CD4-positive, CD25-positive, alpha-beta regulatory T cell (primary cell): ENCODE data around the gene LRMDA. TPM values are rescaled to one million over a fixed set of nuclear protein-coding genes. Genes with fewer than 3 reads are reported as not detected.
"Not testable (repeated sequence)": the region's sequence is repeated elsewhere in the genome, so short reads cannot be mapped to it uniquely, and the experiment has no call there.

Source experiments
- ATAC-seq, 2 donors: fragments of 150-1000 bp; cut with Tn5 transposase; one replicate each; pipeline ENCODE4 v1.10.0; 2021; ENCODE audit warnings: low read depth in 2 of 2, moderate number of reproducible peaks in 2 of 2, moderate library complexity in 1 of 2
- DNase-seq, 3 donors: peaks; one replicate each; pipeline versions ENCODE4 v3.0.0 to v3.0.0-alpha.2; 2012 to 2022; ENCODE audit warnings: mixed read lengths in 1 of 3
- H3K27ac ChIP-seq: one replicate; pipeline ENCODE4 v1.7.0; 2013; ENCODE audit warnings: mild to moderate bottlenecking, low read length; ENCODE audit not compliant: insufficient read depth, poor library complexity, severe bottlenecking
- H3K27me3 ChIP-seq: one replicate; pipeline ENCODE4 v1.7.0; 2013; ENCODE audit warnings: low read length; ENCODE audit not compliant: control insufficient read depth, insufficient read depth
- H3K36me3 ChIP-seq: one replicate; pipeline ENCODE4 v1.7.0; 2013; ENCODE audit warnings: mild to moderate bottlenecking, low read length, moderate library complexity; ENCODE audit not compliant: control insufficient read depth, insufficient read depth
- H3K4me1 ChIP-seq: 2 replicates; pipeline ENCODE4 v1.7.0; 2013; ENCODE audit warnings: mild to moderate bottlenecking, low read length; ENCODE audit not compliant: insufficient read depth, control insufficient read depth, poor library complexity, severe bottlenecking
- H3K4me3 ChIP-seq: one replicate; pipeline ENCODE4 v1.7.0; 2013; ENCODE audit warnings: low read depth, mild to moderate bottlenecking, low read length, moderate library complexity
- H3K9me3 ChIP-seq, 2 experiments: 1 replicate in 1 of 2; 2 replicates in 1 of 2; pipeline ENCODE4 v1.7.0; 2013; ENCODE audit warnings: low read length in 2 of 2, mild to moderate bottlenecking in 1 of 2, moderate library complexity in 1 of 2; ENCODE audit not compliant: control insufficient read depth in 2 of 2
- H3K27ac Mint-ChIP-seq, 3 donors: one replicate each; pipeline ENCODE4 v1.8.0; 2020 to 2022; ENCODE audit warnings: mild to moderate bottlenecking in 3 of 3, mixed read lengths in 3 of 3, moderate library complexity in 2 of 3
- H3K27me3 Mint-ChIP-seq: one replicate; pipeline ENCODE4 v1.8.0; 2022; ENCODE audit warnings: mild to moderate bottlenecking, mixed read lengths
- H3K36me3 Mint-ChIP-seq: one replicate; pipeline ENCODE4 v1.8.0; 2020; ENCODE audit warnings: mixed read lengths
- H3K4me1 Mint-ChIP-seq, 4 donors: one replicate each; pipeline ENCODE4 v1.8.0; 2020 to 2022; ENCODE audit warnings: mixed read lengths in 4 of 4, mild to moderate bottlenecking in 1 of 4
- H3K4me3 Mint-ChIP-seq, 4 donors: one replicate each; pipeline ENCODE4 v1.8.0; 2020 to 2022; ENCODE audit warnings: mild to moderate bottlenecking in 4 of 4, mixed read lengths in 4 of 4, moderate library complexity in 3 of 4
- H3K9me3 Mint-ChIP-seq, 7 donors: one replicate each; pipeline ENCODE4 v1.8.0; 2020 to 2022; ENCODE audit warnings: mixed read lengths in 7 of 7, mild to moderate bottlenecking in 3 of 7, moderate library complexity in 2 of 7
- polyA plus RNA-seq, 4 donors: library from polyadenylated mRNA; unstranded; fragments of 300-500 nt; fragmentation: Illumina TruSeq; gene quantifications; one replicate each; pipeline ENCODE4 v1.2.3, GENCODE V29; 2021
- total RNA-seq: library from RNA; stranded (reverse); gene quantifications from one replicate; pipeline ENCODE4 v1.2.3, GENCODE V29; 2022

Gene LRMDA
- total and polyA plus RNA-seq, 5 donors from 2014 or later, result 0.10 TPM; not detected in 4

DNA sequence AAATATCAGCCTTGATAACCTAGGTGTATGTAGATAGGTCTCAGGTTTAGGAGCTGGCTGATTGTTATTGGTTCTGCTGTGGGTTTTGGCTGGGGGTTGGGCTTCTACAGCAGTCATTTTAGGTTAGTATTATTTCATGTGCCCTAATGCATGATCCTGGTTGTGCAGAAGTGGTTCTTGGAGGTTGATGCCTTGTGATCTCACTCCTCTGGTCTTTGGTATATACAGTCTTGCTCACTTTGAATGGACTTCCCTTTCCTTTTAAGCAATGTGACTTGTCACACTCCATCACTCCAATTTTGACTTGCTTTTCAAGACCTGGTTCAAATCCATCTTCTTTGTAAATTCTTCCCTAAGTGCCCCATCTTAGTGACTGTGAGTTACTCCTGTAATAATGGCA, 188.9 kb downstream of the LRMDA start:
- peaks cover 0 to 4% (median 0%) of the 10 kb centered on the region in 7 donors for H3K9me3 Mint-ChIP-seq
- no peaks in the 10 kb centered on the region for H3K36me3 ChIP-seq
- no peak for ATAC-seq

DNA sequence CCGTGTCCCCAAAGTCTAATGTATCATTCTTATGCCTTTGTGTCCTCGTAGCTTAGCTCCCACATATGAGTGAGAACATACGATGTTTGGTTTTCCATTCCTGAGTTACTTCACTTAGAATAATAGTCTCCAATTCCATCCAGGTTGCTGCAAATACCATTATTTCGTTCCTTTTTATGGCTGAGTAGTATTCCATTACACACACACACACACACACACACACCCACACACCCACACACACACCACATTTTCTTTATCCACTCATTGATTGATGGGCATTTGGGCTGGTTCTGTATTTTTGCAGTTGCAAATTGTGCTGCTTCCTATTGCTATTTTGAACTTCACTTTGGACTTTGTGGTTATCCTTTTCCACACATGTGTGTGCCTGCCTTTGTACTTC, 189.6 kb downstream of the LRMDA start:
- H3K9me3 Mint-ChIP-seq, H3K4me3 ChIP-seq, H3K4me1 ChIP-seq, H3K4me1 Mint-ChIP-seq, H3K36me3 Mint-ChIP-seq, H3K27ac Mint-ChIP-seq, ATAC-seq, H3K9me3 ChIP-seq, H3K27ac ChIP-seq, H3K27me3 Mint-ChIP-seq, H3K36me3 ChIP-seq, DNase-seq, H3K4me3 Mint-ChIP-seq, H3K27me3 ChIP-seq: not testable (repeated sequence)

More for the DNA sequence above, 188.9 kb downstream of the LRMDA start:
- no peak for DNase-seq
- no peak overlapping the region for H3K27ac Mint-ChIP-seq
- peaks cover 4% of the 10 kb centered on the region for H3K27me3 ChIP-seq
- no peaks in the 10 kb centered on the region for H3K36me3 Mint-ChIP-seq
- no peaks in the 10 kb centered on the region for H3K4me1 ChIP-seq
- H3K4me3 Mint-ChIP-seq, result no peak overlapping the region
- H3K4me3 ChIP-seq, result no peak overlapping the region
- no peak overlapping the region for H3K27ac ChIP-seq
- no peaks in the 10 kb centered on the region for H3K9me3 ChIP-seq
- H3K27me3 Mint-ChIP-seq, result no peaks in the 10 kb centered on the region
- H3K4me1 Mint-ChIP-seq, result no peaks in the 10 kb centered on the region

DNA sequence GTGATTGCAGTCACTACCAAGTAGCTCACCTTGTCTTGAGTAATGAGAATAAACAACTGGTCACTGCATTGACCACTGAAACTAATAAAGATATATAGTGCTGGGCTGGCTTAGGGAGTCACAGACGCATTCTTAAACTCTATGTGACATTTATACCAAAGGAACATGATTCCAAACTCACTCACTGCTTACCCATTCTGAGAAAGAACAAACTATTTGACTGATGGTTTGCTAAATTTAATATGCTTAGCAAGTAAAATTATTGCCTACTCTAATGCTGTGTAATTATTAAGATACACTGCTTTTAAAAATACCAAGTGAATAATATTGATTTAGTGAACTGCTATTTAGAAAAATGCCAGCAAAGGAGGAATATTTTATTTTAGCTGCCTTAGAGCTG, 191.1 kb downstream of the LRMDA start:
- Histone ChIP-seq H3K9me3 (no peaks in the 10 kb centered on the region), H3K4me1 (no peaks in the 10 kb centered on the region), H3K27ac (no peak overlapping the region), H3K36me3 (no peaks in the 10 kb centered on the region), H3K27me3 (peaks cover 4% of the 10 kb centered on the region), H3K4me3 (no peak overlapping the region)
- Mint-ChIP-seq H3K4me1 (no peaks in the 10 kb centered on the region), H3K36me3 (no peaks in the 10 kb centered on the region), H3K27ac (no peak overlapping the region), H3K9me3 (peaks cover 0 to 1% (median 0%) of the 10 kb centered on the region in 7 donors), H3K27me3 (no peaks in the 10 kb centered on the region), H3K4me3 (no peak overlapping the region)
- DNase-seq (no peak), ATAC-seq (no peak)

DNA sequence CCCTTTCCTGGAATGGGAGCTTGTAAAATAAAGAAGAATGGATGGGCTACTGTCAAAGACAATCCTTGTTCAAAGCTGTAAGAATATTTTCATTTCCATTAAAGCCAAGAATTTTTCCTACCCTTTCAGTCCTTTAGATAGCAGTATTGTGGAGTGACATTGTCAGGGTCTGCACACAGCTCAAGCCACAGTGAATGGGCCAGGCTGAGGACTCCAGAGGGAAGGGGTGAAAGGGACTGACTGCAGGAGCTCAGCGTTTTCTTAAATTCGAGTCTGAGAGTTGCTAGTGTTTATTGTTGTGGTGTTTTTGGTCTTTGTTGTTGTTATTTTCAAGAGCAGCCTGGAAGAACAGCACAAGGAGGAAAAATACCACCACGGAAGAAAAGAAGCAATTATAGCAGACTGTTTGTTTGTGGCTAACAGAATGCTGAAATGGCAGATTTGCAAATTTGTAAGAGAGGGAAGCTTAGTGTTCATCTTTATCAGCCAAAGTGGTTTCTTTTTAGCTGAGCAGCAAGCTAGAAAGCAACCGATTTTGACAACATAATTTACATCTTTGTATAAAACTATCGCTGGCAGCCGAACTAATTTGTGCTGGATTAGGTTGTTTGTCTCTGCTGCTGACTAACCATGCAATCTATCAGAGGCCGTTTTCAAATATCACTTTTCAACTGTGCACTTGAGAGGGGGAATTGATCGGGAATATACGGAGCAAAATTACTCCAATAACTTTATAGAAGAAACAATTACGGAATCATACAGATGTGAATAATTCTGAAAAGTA, 192.1 kb downstream of the LRMDA start:
- no peak for ATAC-seq
- Histone ChIP-seq H3K4me1 (no peaks in the 10 kb centered on the region), H3K27me3 (peaks cover 4% of the 10 kb centered on the region), H3K4me3 (no peak overlapping the region), H3K27ac (no peak overlapping the region), H3K36me3 (no peaks in the 10 kb centered on the region), H3K9me3 (no peaks in the 10 kb centered on the region)
- Mint-ChIP-seq H3K9me3 (no peaks in the 10 kb centered on the region), H3K27ac (no peak overlapping the region), H3K4me3 (no peak overlapping the region), H3K27me3 (no peaks in the 10 kb centered on the region), H3K36me3 (no peaks in the 10 kb centered on the region), H3K4me1 (no peaks in the 10 kb centered on the region)
- DNase-seq, result no peak

DNA sequence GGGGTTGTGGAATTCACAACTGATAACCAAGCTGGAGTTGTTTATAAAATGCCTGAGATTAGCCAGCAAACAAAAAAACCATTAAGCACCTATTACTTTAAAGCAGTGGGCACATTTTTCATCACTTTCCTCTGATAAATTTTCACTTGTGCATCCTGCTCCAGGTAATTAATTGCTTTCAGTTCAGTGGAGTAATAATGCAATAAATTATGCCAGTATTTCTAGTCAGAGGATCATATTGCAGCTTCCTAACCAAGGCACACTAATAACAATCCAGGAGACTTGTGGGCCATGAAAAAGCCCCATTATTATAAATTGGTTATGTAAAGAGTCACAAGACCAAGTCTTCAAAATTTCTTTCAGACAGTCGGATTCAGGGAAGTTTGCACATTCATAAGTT, 193.2 kb downstream of the LRMDA start:
- DNase-seq (no peak), ATAC-seq (no peak)
- Histone ChIP-seq H3K27me3 (peaks cover 4% of the 10 kb centered on the region), H3K36me3 (no peaks in the 10 kb centered on the region), H3K4me1 (no peaks in the 10 kb centered on the region), H3K27ac (no peak overlapping the region), H3K4me3 (no peak overlapping the region), H3K9me3 (no peaks in the 10 kb centered on the region)
- Mint-ChIP-seq H3K9me3 (no peaks in the 10 kb centered on the region), H3K27me3 (no peaks in the 10 kb centered on the region), H3K36me3 (no peaks in the 10 kb centered on the region), H3K4me1 (no peaks in the 10 kb centered on the region), H3K27ac (no peak overlapping the region), H3K4me3 (no peak overlapping the region)

DNA sequence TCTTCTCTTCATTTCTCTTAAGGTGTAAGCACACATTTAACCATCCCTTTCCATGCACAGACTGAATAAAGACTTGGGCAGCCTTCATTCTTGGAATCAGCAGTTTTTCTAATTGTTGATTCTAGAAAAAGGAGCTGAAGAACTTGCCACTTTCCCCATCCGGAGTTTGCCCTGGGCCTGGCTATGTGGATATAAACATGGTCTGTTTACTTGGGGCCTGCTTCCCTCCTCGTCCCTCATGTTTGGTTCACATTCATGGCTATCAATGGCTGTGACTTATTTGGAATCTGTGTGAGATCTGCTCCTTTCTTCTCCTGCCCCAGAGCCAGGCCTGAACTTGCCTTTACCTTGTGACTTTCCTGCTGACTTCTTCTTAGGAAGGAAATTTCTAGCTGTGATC, 199.3 kb downstream of the LRMDA start:
- Mint-ChIP-seq H3K4me3 (no peak overlapping the region), H3K9me3 (peaks cover 0 to 2% (median 0%) of the 10 kb centered on the region in 7 donors), H3K27ac (no peak overlapping the region), H3K4me1 (no peaks in the 10 kb centered on the region), H3K36me3 (no peaks in the 10 kb centered on the region), H3K27me3 (peaks cover 4% of the 10 kb centered on the region)
- no peak for ATAC-seq
- Histone ChIP-seq H3K4me3 (no peak overlapping the region), H3K27me3 (peaks cover 3% of the 10 kb centered on the region), H3K4me1 (no peaks in the 10 kb centered on the region), H3K27ac (no peak overlapping the region), H3K9me3 (no peaks in the 10 kb centered on the region), H3K36me3 (no peaks in the 10 kb centered on the region)
- DNase-seq, result no peak

DNA sequence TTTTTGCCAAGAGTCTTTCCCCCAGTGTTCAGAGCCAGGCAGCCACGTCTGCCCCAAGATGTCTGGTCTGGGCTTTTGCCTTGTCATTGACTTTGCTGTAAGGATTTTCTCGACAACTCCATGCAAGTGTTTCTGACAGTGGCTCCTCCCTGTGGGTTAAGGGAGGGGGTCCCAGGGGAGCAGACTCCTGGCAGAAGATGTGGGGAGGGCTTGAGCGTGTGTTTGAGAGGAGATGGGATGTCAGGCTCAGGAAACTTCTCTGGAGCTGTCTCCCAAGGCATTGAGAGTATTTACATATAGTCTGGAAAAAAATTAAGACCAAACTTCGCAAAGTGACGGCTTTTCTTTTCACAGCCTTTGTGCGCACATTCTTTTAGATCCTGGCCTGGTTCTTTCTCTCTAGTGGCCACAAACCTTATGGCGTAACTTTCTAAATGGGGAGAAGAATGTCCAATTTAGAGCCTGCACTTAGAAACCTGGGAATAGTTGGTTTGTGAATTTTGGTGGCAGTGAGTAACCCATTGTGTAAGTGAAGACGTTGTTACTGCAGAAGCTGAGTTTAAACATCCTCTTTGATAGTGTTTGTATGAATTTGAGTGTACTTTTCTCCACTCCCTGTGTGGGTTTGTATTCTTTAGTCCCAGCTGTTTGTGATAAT, 201.5 kb downstream of the LRMDA start:
- DNase-seq, result no peak
- H3K4me1 Mint-ChIP-seq, result no peaks in the 10 kb centered on the region
- H3K27me3 ChIP-seq, result peaks cover 3% of the 10 kb centered on the region
- H3K4me1 ChIP-seq, result no peaks in the 10 kb centered on the region
- no peak overlapping the region for H3K4me3 ChIP-seq
- no peaks in the 10 kb centered on the region for H3K36me3 ChIP-seq
- no peaks in the 10 kb centered on the region for H3K36me3 Mint-ChIP-seq
- peaks cover 4% of the 10 kb centered on the region for H3K27me3 Mint-ChIP-seq
- H3K9me3 ChIP-seq, result no peaks in the 10 kb centered on the region
- H3K27ac Mint-ChIP-seq, result no peak overlapping the region
- H3K9me3 Mint-ChIP-seq, result peaks cover 0 to 2% (median 0%) of the 10 kb centered on the region in 7 donors
- H3K27ac ChIP-seq, result no peak overlapping the region
- ATAC-seq, result no peak
- H3K4me3 Mint-ChIP-seq, result no peak overlapping the region

DNA sequence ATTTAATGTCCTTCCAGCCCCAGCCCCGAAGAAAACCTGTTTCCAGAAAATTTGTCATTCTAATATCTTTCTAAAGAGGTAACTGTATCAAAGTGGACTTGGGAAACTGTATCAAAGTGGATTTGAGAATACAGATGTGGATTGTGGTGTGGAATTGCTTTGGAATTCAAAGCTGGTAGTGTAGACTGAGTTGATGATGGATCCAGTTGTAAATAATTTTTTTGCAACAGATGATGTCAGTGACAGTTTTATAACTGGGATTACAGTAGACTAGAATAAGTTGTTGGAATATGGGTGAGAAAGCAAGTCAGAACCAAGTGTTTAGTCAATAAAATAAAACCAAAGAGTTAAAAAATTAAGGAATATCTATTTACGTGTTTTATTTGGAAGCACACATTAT, 202.1 kb downstream of the LRMDA start:
- H3K27ac ChIP-seq, result no peak overlapping the region
- H3K4me3 Mint-ChIP-seq, result no peak overlapping the region
- H3K27me3 Mint-ChIP-seq, result peaks cover 4% of the 10 kb centered on the region
- H3K27me3 ChIP-seq, result peaks cover 3% of the 10 kb centered on the region
- no peak overlapping the region for H3K4me3 ChIP-seq
- DNase-seq (no peak), ATAC-seq (no peak)
- H3K4me1 ChIP-seq, result no peaks in the 10 kb centered on the region
- peaks cover 0 to 2% (median 0%) of the 10 kb centered on the region in 7 donors for H3K9me3 Mint-ChIP-seq
- H3K9me3 ChIP-seq, result no peaks in the 10 kb centered on the region
- H3K36me3 Mint-ChIP-seq, result no peaks in the 10 kb centered on the region
- no peaks in the 10 kb centered on the region for H3K36me3 ChIP-seq
- no peak overlapping the region for H3K27ac Mint-ChIP-seq
- H3K4me1 Mint-ChIP-seq, result no peaks in the 10 kb centered on the region
